CD14-positive monocyte (primary cell): Measurements from ENCODE around the gene ASF1A. TPM values are rescaled to one million over a fixed set of nuclear protein-coding genes. Genes with fewer than 3 reads are reported as not detected.

Experiments
- DNase-seq, 3 donors: peaks; one replicate each; pipeline ENCODE4 v3.0.0-alpha.2; 2011 to 2022
- H2AFZ ChIP-seq: 2 replicates; pipeline ENCODE4 v1.6.0; 2012; ENCODE audit warnings: mild to moderate bottlenecking, low read depth, low read length, inconsistent platforms; ENCODE audit not compliant: insufficient read depth, poor library complexity, severe bottlenecking
- H3K27ac ChIP-seq, 2 donors: 1 replicate in 1 of 2; 2 replicates in 1 of 2; pipeline ENCODE4 v1.5.1; 2012 to 2013; ENCODE audit warnings: low read length in 2 of 2, control low read depth in 1 of 2, inconsistent platforms in 1 of 2, low read depth in 1 of 2, mild to moderate bottlenecking in 1 of 2
- H3K27me3 ChIP-seq, 2 donors: one replicate each; pipeline versions ENCODE4 v1.6.0 to v1.6.1; 2011 to 2013; ENCODE audit warnings: low read length in 2 of 2; ENCODE audit not compliant: control insufficient read depth in 2 of 2, insufficient read depth in 2 of 2
- H3K36me3 ChIP-seq, 2 donors: replicated peaks in 1 of 2; 1 replicate in 1 of 2; 2 replicates in 1 of 2; pipeline versions ENCODE4 v1.5.1 to v1.6.1; 2012 to 2013; ENCODE audit warnings: low read length in 2 of 2, control low read depth in 1 of 2, inconsistent platforms in 1 of 2, mild to moderate bottlenecking in 1 of 2; ENCODE audit not compliant: insufficient read depth in 2 of 2, control insufficient read depth in 1 of 2
- H3K4me1 ChIP-seq, 2 donors: 1 replicate in 1 of 2; 2 replicates in 1 of 2; pipeline versions ENCODE4 v1.5.1 to v1.6.1; 2012 to 2013; ENCODE audit warnings: low read length in 2 of 2, control low read depth in 1 of 2, inconsistent platforms in 1 of 2, mild to moderate bottlenecking in 1 of 2, moderate library complexity in 1 of 2; ENCODE audit not compliant: insufficient read depth in 2 of 2, control insufficient read depth in 1 of 2
- H3K4me2 ChIP-seq: replicated peaks from 2 replicates; pipeline ENCODE3; 2012; ENCODE audit warnings: low read length, moderate library complexity, mild to moderate bottlenecking; ENCODE audit not compliant: poor library complexity, severe bottlenecking; ENCODE audit errors: extremely low read depth
- H3K4me3 ChIP-seq, 3 experiments: fragments of 200-600 bp in 1 of 3; sonication (generic) in 1 of 3; replicated peaks in 1 of 3; 1 replicate in 2 of 3; 2 replicates in 1 of 3; pipeline ENCODE4 v1.5.1; 2011 to 2013; ENCODE audit warnings: low read length in 3 of 3, mild to moderate bottlenecking in 3 of 3, control low read depth in 2 of 3, low read depth in 2 of 3, inconsistent platforms in 1 of 3, moderate library complexity in 1 of 3
- H3K79me2 ChIP-seq: 2 replicates; pipeline ENCODE4 v1.6.0; 2012; ENCODE audit warnings: mild to moderate bottlenecking, control low read depth, inconsistent platforms, low read length, moderate library complexity; ENCODE audit not compliant: insufficient read depth
- H3K9ac ChIP-seq: 2 replicates; pipeline ENCODE4 v1.6.0; 2017; ENCODE audit warnings: low read length, mild to moderate bottlenecking; ENCODE audit not compliant: insufficient read depth, poor library complexity, severe bottlenecking
- H3K9me3 ChIP-seq, 2 donors: replicated peaks in 1 of 2; 1 replicate in 1 of 2; 2 replicates in 1 of 2; pipeline versions ENCODE4 v1.5.1 to v1.6.1; 2012 to 2013; ENCODE audit warnings: low read length in 2 of 2, control low read depth in 1 of 2; ENCODE audit not compliant: control insufficient read depth in 1 of 2, insufficient read depth in 1 of 2
- H4K20me1 ChIP-seq: 2 replicates; pipeline ENCODE4 v1.6.0; 2012; ENCODE audit warnings: mild to moderate bottlenecking, low read length, control low read depth, moderate library complexity; ENCODE audit not compliant: insufficient read depth
- H3K27ac Mint-ChIP-seq, 7 donors: one replicate each; pipeline ENCODE4 v1.8.0; 2020; ENCODE audit warnings: mild to moderate bottlenecking in 7 of 7, mixed read lengths in 7 of 7, moderate library complexity in 6 of 7, inconsistent platforms in 2 of 7
- H3K27me3 Mint-ChIP-seq, 3 donors: one replicate each; pipeline ENCODE4 v1.8.0; 2021 to 2022; ENCODE audit warnings: low read depth in 3 of 3, mild to moderate bottlenecking in 3 of 3, mixed read lengths in 3 of 3, moderate library complexity in 3 of 3, inconsistent platforms in 1 of 3
- H3K36me3 Mint-ChIP-seq, 2 donors: one replicate each; pipeline ENCODE4 v1.8.0; 2020; ENCODE audit warnings: mixed read lengths in 2 of 2, inconsistent platforms in 1 of 2, mild to moderate bottlenecking in 1 of 2
- H3K4me1 Mint-ChIP-seq: one replicate; pipeline ENCODE4 v1.8.0; 2020; ENCODE audit warnings: mild to moderate bottlenecking, mixed read lengths
- H3K4me3 Mint-ChIP-seq, 2 donors: one replicate each; pipeline ENCODE4 v1.8.0; 2020; ENCODE audit warnings: mild to moderate bottlenecking in 2 of 2, mixed read lengths in 2 of 2, moderate library complexity in 1 of 2
- H3K9me3 Mint-ChIP-seq, 7 donors: one replicate each; pipeline ENCODE4 v1.8.0; 2020 to 2022; ENCODE audit warnings: mixed read lengths in 7 of 7, mild to moderate bottlenecking in 6 of 7, moderate library complexity in 6 of 7, inconsistent platforms in 2 of 7
- CTCF ChIP-seq: fragments of 200-600 bp; IDR thresholded peaks from one replicate; pipeline ENCODE4 v1.8.0; 2022; ENCODE audit warnings: antibody characterized with exemption, mild to moderate bottlenecking
- WGBS: methylation state at CpG from one replicate; pipeline ENCODE4 v1.1.5; 2013; ENCODE audit warnings: missing lambda C conversion rate; ENCODE audit not compliant: insufficient coverage; 5-methylcytosine and 5-hydroxymethylcytosine counted together
- intact Hi-C, 2 donors: fragments of 100-400 bp; cut with micrococcal nuclease; formaldehyde crosslinking; loops; one replicate each; pipeline versions ENCODE4 v1.15.0 to v1.15.1; 2023
- polyA plus RNA-seq, 3 donors: library from polyadenylated mRNA; depleted of rRNA in 1 of 3; unstranded in 2 of 3; stranded (reverse) in 1 of 3; fragments of 300-500 nt in 2 of 3; fragments of >200 nt in 1 of 3; fragmentation: Illumina TruSeq in 2 of 3; gene quantifications; 1 replicate in 2 of 3; 2 replicates in 1 of 3; pipeline ENCODE4 v1.2.3, GENCODE V29; 2012 to 2021

Gene ASF1A
- polyA plus RNA-seq, 3 donors, result 3.1 to 14.4 (median 10.5) TPM

- TF ChIP-seq CTCF, result no peak
- DNase-seq, result no peak
- Histone ChIP-seq H3K4me2 (no peak overlapping the region), H3K9ac (no peak overlapping the region), H3K27me3 (no peaks in the 10 kb centered on the region), H3K27ac (no peak overlapping the region), H2AFZ (no peak overlapping the region), H3K79me2 (peaks cover 63% of the 10 kb centered on the region), H3K4me3 (no peak overlapping the region), H3K36me3 (peaks cover 0 to 13% of the 10 kb centered on the region in 2 donors), H3K4me1 (peaks cover 11 to 15% of the 10 kb centered on the region in 2 donors), H3K9me3 (peaks cover 0 to 11% of the 10 kb centered on the region in 2 donors), H4K20me1 (peaks cover 73% of the 10 kb centered on the region)
- intact Hi-C loops, result no loop called here
- Mint-ChIP-seq H3K4me1 (peaks cover 41% of the 10 kb centered on the region), H3K36me3 (peaks cover 11 to 23% of the 10 kb centered on the region in 2 donors), H3K4me3 (no peak overlapping the region), H3K27ac (peak overlapping the region in 3 of 7 donors; percentile 10 to 68 (median 20)), H3K27me3 (no peaks in the 10 kb centered on the region), H3K9me3 (peaks cover 0 to 5% (median 2%) of the 10 kb centered on the region in 7 donors)
- 97% methylated on average over 10 of the region's 10 CpGs for WGBS
Measured at GRCh38 chr6:118860880-118861279, 33.1 kb upstream of the ASF1A start.

- no peak overlapping the region for H3K4me3 ChIP-seq
- H3K36me3 ChIP-seq, result peaks cover 0 to 13% of the 10 kb centered on the region in 2 donors
- H3K27me3 ChIP-seq, result no peaks in the 10 kb centered on the region
- Mint-ChIP-seq H3K4me3 (no peak overlapping the region), H3K36me3 (peaks cover 7 to 23% of the 10 kb centered on the region in 2 donors), H3K4me1 (peaks cover 34% of the 10 kb centered on the region), H3K27me3 (no peaks in the 10 kb centered on the region), H3K27ac (no peak overlapping the region), H3K9me3 (peaks cover 0 to 8% (median 2%) of the 10 kb centered on the region in 7 donors)
- no peak for DNase-seq
- H4K20me1 ChIP-seq, result peaks cover 76% of the 10 kb centered on the region
- no peak overlapping the region for H3K27ac ChIP-seq
- H3K9ac ChIP-seq, result no peak overlapping the region
- no peak for TF ChIP-seq CTCF
- H3K9me3 ChIP-seq, result peaks cover 0 to 11% of the 10 kb centered on the region in 2 donors
- peaks cover 11 to 15% of the 10 kb centered on the region in 2 donors for H3K4me1 ChIP-seq
- H3K79me2 ChIP-seq, result peaks cover 68% of the 10 kb centered on the region
- H3K4me2 ChIP-seq, result no peak overlapping the region
- intact Hi-C loops, result no loop called here
- H2AFZ ChIP-seq, result no peak overlapping the region
- no CpG with 5 or more reads among the region's 4 CpGs for WGBS
Measured at GRCh38 chr6:118862443-118862842, 31.5 kb upstream of the ASF1A start.
